RWPE1 (cell line): Measurements from ENCODE around the gene CDX1.

Experiments used
- CTCF ChIA-PET: fragments of 350-600 bp; sonication (Branson Sonifier 250); formaldehyde crosslinking; extraction: SDS; loops from one replicate; lab custom pipeline; 2021; lab: Yijun Ruan, JAX
- POLR2A ChIA-PET: fragments of 400-600 bp; formaldehyde crosslinking; extraction: SDS; loops from one replicate; lab custom pipeline; 2020; ENCODE audit warnings: antibody characterized with exemption; ENCODE audit not compliant: low non-redundant PET; lab: Yijun Ruan, JAX
- DNase-seq: peaks from one replicate; pipeline ENCODE4 v3.0.0; 2012; ENCODE audit warnings: low spot score
- H3K27ac ChIP-seq: fragments of 450-650 bp; 2 replicates; pipeline ENCODE4 v1.5.1; 2017
- CTCF ChIP-seq: fragments of 450-650 bp; conservative IDR thresholded peaks from 2 replicates; pipeline ENCODE4 v1.5.1; 2017; ENCODE audit warnings: low read depth, mild to moderate bottlenecking

CDX1 gene

GRCh38 chr5:150129813-150130492 is 36.6 kb upstream of the CDX1 start:
- peak; percentile 86 for DNase-seq

GRCh38 chr5:150130493-150130922 is 36.1 kb upstream of the CDX1 start:
- no peak for TF ChIP-seq CTCF
- no peak overlapping the region; the same call in 1 of the 2 replicates for H3K27ac ChIP-seq
- CTCF ChIA-PET, result interaction anchor here (0.7 to 1.8 kb wide), 8 partner anchors 15 to 88 kb away, joined by 3 to 16 read pairs (median 4); no protein-coding TSS in a partner anchor
- POLR2A ChIA-PET, result interaction anchor here (0.6 kb wide), 1 partner anchor 35 kb away, joined by 3 read pairs; no protein-coding TSS in a partner anchor
- no peak for DNase-seq

More at GRCh38 chr5:150129813-150130492, 36.6 kb upstream of the CDX1 start:
- TF ChIP-seq CTCF, result peak; percentile 95
- CTCF ChIA-PET, result interaction anchor here (0.6 to 1.8 kb wide), 15 partner anchors 14 to 532 kb away, joined by 3 to 16 read pairs (median 3); no protein-coding TSS in a partner anchor
- H3K27ac ChIP-seq, result no peak overlapping the region; the same call in 1 of the 2 replicates
- POLR2A ChIA-PET, result no interaction called here

GRCh38 chr5:150131461-150131860 is 35.1 kb upstream of the CDX1 start:
- CTCF ChIA-PET, result interaction anchor here (0.7 kb wide), 1 partner anchor 11 kb away, joined by 3 read pairs; no protein-coding TSS in a partner anchor
- POLR2A ChIA-PET, result no interaction called here
- no peak for TF ChIP-seq CTCF

GRCh38 chr5:150131978-150132694 is 34.4 kb upstream of the CDX1 start:
- no peak overlapping the region for H3K27ac ChIP-seq
- no peak for TF ChIP-seq CTCF
- no peak for DNase-seq
- POLR2A ChIA-PET, result no interaction called here
- CTCF ChIA-PET, result interaction anchor here (0.7 kb wide), 1 partner anchor 11 kb away, joined by 3 read pairs; no protein-coding TSS in a partner anchor

More at GRCh38 chr5:150131461-150131860, 35.1 kb upstream of the CDX1 start:
- DNase-seq, result no peak
- no peak overlapping the region for H3K27ac ChIP-seq

- no peak overlapping the region for H3K27ac ChIP-seq
- no peak for TF ChIP-seq CTCF
- POLR2A ChIA-PET, result no interaction called here
- DNase-seq, result no peak
- CTCF ChIA-PET, result no interaction called here
Observed at GRCh38 chr5:150132740-150133139, 33.8 kb upstream of the CDX1 start.

- H3K27ac ChIP-seq, result no peak overlapping the region
- ChIA-PET CTCF (interaction anchor here (0.6 kb wide), 1 partner anchor 27 kb away, joined by 4 read pairs; no protein-coding TSS in a partner anchor), POLR2A (no interaction called here)
- DNase-seq, result no peak
- no peak for TF ChIP-seq CTCF
Observed at GRCh38 chr5:150133581-150134197, 32.9 kb upstream of the CDX1 start.
